ENCODE measurements around the gene KCNAB1. TPM values are rescaled to one million over a fixed set of nuclear protein-coding genes. Genes with fewer than 3 reads are reported as not detected.

Gene KCNAB1
- total RNA-seq, 1 donor from 2014 or later: 0.21 TPM

DNA sequence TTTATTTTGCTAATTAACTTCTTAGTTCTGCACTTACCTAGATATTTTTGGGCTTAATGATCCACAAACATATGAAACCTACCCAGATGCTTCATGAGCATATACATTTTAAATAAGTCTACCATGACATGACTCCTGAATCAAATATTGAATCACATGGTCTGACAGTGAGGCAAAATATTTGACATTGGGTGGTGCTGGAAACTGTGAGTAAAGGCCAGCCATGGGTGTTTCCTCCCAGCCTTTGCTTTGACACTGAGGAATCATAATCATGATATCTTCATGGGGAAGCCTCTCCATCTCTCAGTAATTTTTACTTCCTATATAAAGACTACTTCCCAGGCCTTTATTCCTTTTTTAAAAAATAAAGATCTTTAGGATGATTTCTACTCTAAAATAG lies 457.4 kb downstream of the KCNAB1 start:
- H3K36me3 Mint-ChIP-seq (ENCODE audit: unreplicated experiment): no peaks in the 10 kb centered on the region
- H3K27ac Mint-ChIP-seq (ENCODE audit: unreplicated experiment): no peak overlapping the region
- no peaks in the 10 kb centered on the region for H3K9me3 Mint-ChIP-seq (ENCODE audit: unreplicated experiment)
- no peak for DNase-seq (ENCODE audit: extremely low spot score, unreplicated experiment)
- no peaks in the 10 kb centered on the region for H3K27me3 Mint-ChIP-seq (ENCODE audit: unreplicated experiment)
- no peak overlapping the region for H3K4me3 Mint-ChIP-seq (ENCODE audit: unreplicated experiment)
- peaks cover 7% of the 10 kb centered on the region for H3K4me1 Mint-ChIP-seq (ENCODE audit: unreplicated experiment)
- TF ChIP-seq, protein P1, sequence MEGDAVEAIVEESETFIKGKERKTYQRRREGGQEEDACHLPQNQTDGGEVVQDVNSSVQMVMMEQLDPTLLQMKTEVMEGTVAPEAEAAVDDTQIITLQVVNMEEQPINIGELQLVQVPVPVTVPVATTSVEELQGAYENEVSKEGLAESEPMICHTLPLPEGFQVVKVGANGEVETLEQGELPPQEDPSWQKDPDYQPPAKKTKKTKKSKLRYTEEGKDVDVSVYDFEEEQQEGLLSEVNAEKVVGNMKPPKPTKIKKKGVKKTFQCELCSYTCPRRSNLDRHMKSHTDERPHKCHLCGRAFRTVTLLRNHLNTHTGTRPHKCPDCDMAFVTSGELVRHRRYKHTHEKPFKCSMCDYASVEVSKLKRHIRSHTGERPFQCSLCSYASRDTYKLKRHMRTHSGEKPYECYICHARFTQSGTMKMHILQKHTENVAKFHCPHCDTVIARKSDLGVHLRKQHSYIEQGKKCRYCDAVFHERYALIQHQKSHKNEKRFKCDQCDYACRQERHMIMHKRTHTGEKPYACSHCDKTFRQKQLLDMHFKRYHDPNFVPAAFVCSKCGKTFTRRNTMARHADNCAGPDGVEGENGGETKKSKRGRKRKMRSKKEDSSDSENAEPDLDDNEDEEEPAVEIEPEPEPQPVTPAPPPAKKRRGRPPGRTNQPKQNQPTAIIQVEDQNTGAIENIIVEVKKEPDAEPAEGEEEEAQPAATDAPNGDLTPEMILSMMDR (IDR thresholded peaks at IDR 0.05): no peak

DNA sequence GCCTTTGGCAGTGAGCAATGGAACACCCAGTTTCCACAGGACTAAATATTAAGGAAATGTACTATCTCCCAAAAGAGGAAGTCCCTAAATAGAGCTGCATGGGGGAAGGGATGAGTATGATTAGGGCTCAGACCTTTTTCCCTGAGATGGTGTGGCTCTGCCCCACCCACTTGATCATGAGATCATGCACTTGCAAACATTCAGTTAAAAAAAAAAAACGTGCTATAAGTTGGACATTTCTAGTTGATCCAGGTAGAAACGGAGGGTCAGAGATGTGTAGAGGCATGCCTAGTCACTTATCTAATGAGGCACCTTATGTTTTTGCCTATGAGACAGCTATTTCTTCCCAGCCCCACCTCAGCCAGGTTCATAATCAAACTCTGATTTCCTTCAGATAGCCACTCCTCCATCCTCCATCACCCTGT lies 459.1 kb downstream of the KCNAB1 start:
- Mint-ChIP-seq H3K4me1 (ENCODE audit: unreplicated experiment) (peaks cover 7% of the 10 kb centered on the region), H3K36me3 (ENCODE audit: unreplicated experiment) (no peaks in the 10 kb centered on the region)

DNA sequence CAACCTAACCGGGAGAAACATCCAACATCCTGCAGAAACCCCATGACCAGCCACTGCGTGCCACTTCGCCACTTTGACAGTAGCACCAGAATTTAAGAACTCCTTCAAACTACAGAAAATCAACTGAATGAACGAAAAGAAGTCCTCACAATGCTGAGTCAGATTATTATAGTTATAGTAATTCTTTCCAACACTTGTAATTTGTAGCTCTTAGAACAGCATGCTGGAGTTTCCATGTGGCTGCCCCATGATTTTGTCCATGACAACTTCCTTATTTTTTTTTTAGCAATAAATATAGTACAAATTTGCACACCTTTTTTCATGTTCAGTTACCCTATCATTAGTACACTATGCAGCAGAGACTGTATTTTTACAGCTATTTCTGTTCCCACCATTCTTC lies 460.7 kb downstream of the KCNAB1 start:
- H3K4me3 Mint-ChIP-seq (ENCODE audit: unreplicated experiment): no peak overlapping the region
- TF ChIP-seq, protein P1 (IDR thresholded peaks at IDR 0.05): no peak

More for the DNA sequence above, 459.1 kb downstream of the KCNAB1 start:
- H3K9me3 Mint-ChIP-seq (ENCODE audit: unreplicated experiment): no peaks in the 10 kb centered on the region
- TF ChIP-seq, protein P1 (IDR thresholded peaks at IDR 0.05): no peak
- no peak overlapping the region for H3K4me3 Mint-ChIP-seq (ENCODE audit: unreplicated experiment)
- no peak overlapping the region for H3K27ac Mint-ChIP-seq (ENCODE audit: unreplicated experiment)
- no peak for DNase-seq (ENCODE audit: extremely low spot score, unreplicated experiment)
- no peaks in the 10 kb centered on the region for H3K27me3 Mint-ChIP-seq (ENCODE audit: unreplicated experiment)

DNA sequence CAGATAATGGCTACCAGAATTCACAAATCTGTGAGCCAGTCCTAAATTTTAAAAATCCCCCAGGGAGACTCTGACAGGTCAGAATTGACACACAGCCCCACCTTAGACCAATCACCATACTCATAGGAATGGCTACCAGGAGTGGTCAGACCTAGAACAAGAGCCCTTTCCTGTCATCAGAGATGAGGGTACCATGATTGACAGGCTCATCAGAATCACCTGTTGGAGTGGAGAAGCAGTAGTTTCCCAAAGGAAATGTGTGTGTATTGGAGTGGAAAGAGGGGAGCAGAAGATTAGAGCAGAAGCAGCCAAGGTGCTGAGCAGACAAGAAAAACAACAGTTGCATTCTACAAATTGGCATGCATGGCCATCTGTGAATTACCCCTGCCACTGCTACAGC lies 461.6 kb downstream of the KCNAB1 start:
- H3K27me3 Mint-ChIP-seq (ENCODE audit: unreplicated experiment): no peaks in the 10 kb centered on the region
- H3K4me1 Mint-ChIP-seq (ENCODE audit: unreplicated experiment): peaks cover 7% of the 10 kb centered on the region
- no peaks in the 10 kb centered on the region for H3K36me3 Mint-ChIP-seq (ENCODE audit: unreplicated experiment)
- no peaks in the 10 kb centered on the region for H3K9me3 Mint-ChIP-seq (ENCODE audit: unreplicated experiment)
- H3K4me3 Mint-ChIP-seq (ENCODE audit: unreplicated experiment): no peak overlapping the region
- DNase-seq (ENCODE audit: extremely low spot score, unreplicated experiment): no peak
- TF ChIP-seq, protein P1 (IDR thresholded peaks at IDR 0.05): no peak
- no peak overlapping the region for H3K27ac Mint-ChIP-seq (ENCODE audit: unreplicated experiment)

More for the DNA sequence above, 460.7 kb downstream of the KCNAB1 start:
- DNase-seq (ENCODE audit: extremely low spot score, unreplicated experiment): no peak
- Mint-ChIP-seq H3K9me3 (ENCODE audit: unreplicated experiment) (no peaks in the 10 kb centered on the region), H3K36me3 (ENCODE audit: unreplicated experiment) (no peaks in the 10 kb centered on the region), H3K27ac (ENCODE audit: unreplicated experiment) (no peak overlapping the region), H3K4me1 (ENCODE audit: unreplicated experiment) (peaks cover 7% of the 10 kb centered on the region), H3K27me3 (ENCODE audit: unreplicated experiment) (no peaks in the 10 kb centered on the region)

DNA sequence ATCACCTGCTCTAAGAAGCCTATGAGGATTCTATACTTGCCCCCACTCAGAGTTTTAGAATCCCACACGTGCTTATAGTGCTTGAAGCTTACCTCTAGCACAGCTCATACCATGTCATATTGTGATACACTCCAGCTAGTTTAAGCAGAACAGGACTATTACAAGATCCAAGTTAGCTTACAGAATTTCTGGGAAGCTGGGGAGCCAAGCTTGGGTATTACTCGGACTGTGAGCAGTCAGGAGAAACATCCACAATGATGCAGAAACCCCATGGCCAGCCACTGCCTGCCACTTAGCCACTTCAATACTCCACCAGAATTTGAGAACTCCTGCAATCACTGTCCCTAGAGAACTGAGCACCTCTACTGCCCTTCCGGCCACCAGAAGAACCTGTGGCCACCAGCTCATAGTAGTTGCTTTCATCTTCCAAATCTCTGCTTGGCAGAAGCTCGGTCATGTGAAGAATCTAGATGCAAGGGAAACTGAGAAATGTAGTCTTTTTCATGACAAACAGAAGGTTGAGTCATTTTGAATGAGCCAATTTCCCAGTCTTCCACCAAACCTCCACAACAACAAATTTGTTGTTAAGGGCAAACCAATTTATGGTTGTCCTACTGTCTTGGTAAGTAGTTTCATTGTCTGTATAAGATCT lies 462.3 kb downstream of the KCNAB1 start:
- Mint-ChIP-seq H3K27ac (ENCODE audit: unreplicated experiment) (no peak overlapping the region), H3K9me3 (ENCODE audit: unreplicated experiment) (no peaks in the 10 kb centered on the region), H3K4me3 (ENCODE audit: unreplicated experiment) (no peak overlapping the region), H3K27me3 (ENCODE audit: unreplicated experiment) (no peaks in the 10 kb centered on the region), H3K36me3 (ENCODE audit: unreplicated experiment) (no peaks in the 10 kb centered on the region), H3K4me1 (ENCODE audit: unreplicated experiment) (peaks cover 3% of the 10 kb centered on the region)
- DNase-seq (ENCODE audit: extremely low spot score, unreplicated experiment): no peak
- TF ChIP-seq, protein P1 (IDR thresholded peaks at IDR 0.05): no peak

Measured in osteocyte (in vitro differentiated cells).